Karpas-422 (cell line): ENCODE data around the gene UBE2U. TPM values are rescaled to one million over a fixed set of nuclear protein-coding genes. Genes with fewer than 3 reads are reported as not detected.

Experiments
- DNase-seq: peaks from one replicate; pipeline ENCODE4 v3.0.0-alpha.2; 2015
- H2AFZ ChIP-seq: fragments of 200-600 bp; sonication (generic); 2 replicates; pipeline ENCODE4 v1.6.1; 2014; ENCODE audit warnings: antibody characterized with exemption, low read length, mixed read lengths
- H3K27ac ChIP-seq: fragments of 200-600 bp; sonication (generic); 2 replicates; pipeline ENCODE4 v1.5.1; 2014; ENCODE audit warnings: mild to moderate bottlenecking, low read length, moderate library complexity
- H3K27me3 ChIP-seq: fragments of 200-600 bp; sonication (generic); 2 replicates; pipeline ENCODE4 v1.6.1; 2014; ENCODE audit warnings: low read length, mixed read lengths
- H3K36me3 ChIP-seq: fragments of 200-600 bp; sonication (generic); 2 replicates; pipeline ENCODE4 v1.6.1; 2014; ENCODE audit warnings: low read length, mixed read lengths; ENCODE audit not compliant: insufficient read depth
- H3K4me1 ChIP-seq: fragments of 200-600 bp; sonication (generic); 2 replicates; pipeline ENCODE4 v1.6.1; 2014; ENCODE audit warnings: mild to moderate bottlenecking, low read length, mixed read lengths
- H3K4me2 ChIP-seq: fragments of 200-600 bp; sonication (generic); 2 replicates; pipeline ENCODE4 v1.6.1; 2014; ENCODE audit warnings: low read length, low read depth, mild to moderate bottlenecking; ENCODE audit not compliant: poor library complexity, severe bottlenecking
- H3K4me3 ChIP-seq: fragments of 200-600 bp; sonication (generic); 2 replicates; pipeline ENCODE4 v1.5.1; 2014; ENCODE audit warnings: mild to moderate bottlenecking, antibody characterized with exemption, low read length, mixed read lengths
- H3K79me2 ChIP-seq: fragments of 200-600 bp; sonication (generic); 2 replicates; pipeline ENCODE4 v1.6.1; 2014; ENCODE audit warnings: mild to moderate bottlenecking, low read length, mixed read lengths
- H3K9ac ChIP-seq: fragments of 200-600 bp; sonication (generic); 2 replicates; pipeline ENCODE4 v1.6.0; 2014; ENCODE audit warnings: low read length
- H3K9me2 ChIP-seq: fragments of 200-600 bp; sonication (generic), shearing (Covaris generic); replicated peaks from 2 replicates; pipeline ENCODE4 v1.6.0; 2014; ENCODE audit warnings: mild to moderate bottlenecking, low read length, moderate library complexity; ENCODE audit not compliant: insufficient read depth
- H3K9me3 ChIP-seq: fragments of 300-700, 200-600 bp; sonication (generic); 2 replicates; pipeline ENCODE4 v1.6.1; 2014; ENCODE audit warnings: low read length, mixed read lengths
- H4K20me1 ChIP-seq: fragments of 200-600 bp; sonication (generic); 2 replicates; pipeline ENCODE4 v1.6.1; 2014; ENCODE audit warnings: mild to moderate bottlenecking, antibody characterized with exemption, low read length, low read depth; ENCODE audit not compliant: insufficient read depth
- total RNA-seq: library from RNA; depleted of rRNA; stranded (reverse); fragments of >200 nt; shearing (Covaris generic); gene quantifications from 2 replicates; pipeline ENCODE4 v1.2.3, GENCODE V29; 2014; ENCODE audit warnings: low replicate concordance

UBE2U gene
- total RNA-seq, 1 experiment from 2014 or later: not detected

DNA sequence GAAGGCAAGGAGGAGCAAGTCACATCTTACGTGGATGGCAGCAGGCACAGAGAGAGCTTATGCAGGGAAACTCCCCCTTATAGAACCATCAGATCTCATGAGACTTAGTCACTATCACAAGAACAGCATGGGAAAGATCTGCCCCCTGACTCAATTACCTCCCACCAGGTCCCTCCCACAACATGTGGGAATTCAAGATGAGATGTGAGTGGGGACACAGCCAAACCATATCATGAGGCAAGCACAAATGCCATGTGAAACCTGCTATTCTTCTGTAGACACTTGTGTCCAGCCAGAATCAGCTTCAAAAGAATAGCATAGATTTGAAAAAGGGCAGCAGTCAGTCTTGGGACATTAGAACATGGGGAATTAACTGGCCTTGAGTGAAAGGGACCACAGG lies 32.2 kb upstream of the UBE2U start:
- no peaks in the 10 kb centered on the region for H3K9me3 ChIP-seq
- H3K9ac ChIP-seq: no peak overlapping the region
- no peaks in the 10 kb centered on the region for H3K79me2 ChIP-seq
- H4K20me1 ChIP-seq: no peaks in the 10 kb centered on the region
- H3K9me2 ChIP-seq: no peaks in the 10 kb centered on the region
- peaks cover 8% of the 10 kb centered on the region for H3K4me1 ChIP-seq
- H2AFZ ChIP-seq: no peak overlapping the region
- H3K4me2 ChIP-seq: no peak overlapping the region
- no peaks in the 10 kb centered on the region for H3K27me3 ChIP-seq
- no peaks in the 10 kb centered on the region for H3K36me3 ChIP-seq
- H3K4me3 ChIP-seq: no peak overlapping the region
- no peak overlapping the region for H3K27ac ChIP-seq
- no peak for DNase-seq

DNA sequence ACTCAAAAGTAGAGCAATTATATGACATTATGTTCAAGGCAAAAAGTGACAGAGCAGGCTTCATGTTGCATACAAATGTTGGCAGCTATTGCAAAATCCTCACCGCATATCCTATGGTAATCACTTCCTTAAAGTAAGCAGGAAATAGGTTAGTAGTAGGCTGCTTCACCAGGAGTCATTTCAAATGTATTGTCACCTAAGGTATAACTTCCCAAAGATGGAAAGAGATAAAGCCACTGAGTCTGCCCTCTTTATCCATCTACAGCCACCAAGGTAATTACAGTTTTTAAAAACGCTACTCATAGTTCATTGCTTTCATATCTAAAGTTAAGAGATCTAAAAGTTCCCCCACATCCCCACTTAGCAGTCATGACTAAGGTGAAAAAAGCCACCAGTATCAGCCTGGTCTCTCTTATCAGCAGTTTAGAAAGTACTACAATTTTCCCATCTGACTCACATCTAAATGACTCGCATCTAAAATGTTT lies 31.6 kb upstream of the UBE2U start:
- Histone ChIP-seq H3K27ac (no peak overlapping the region), H3K9me3 (no peaks in the 10 kb centered on the region), H4K20me1 (no peaks in the 10 kb centered on the region), H3K27me3 (no peaks in the 10 kb centered on the region), H2AFZ (no peak overlapping the region), H3K36me3 (no peaks in the 10 kb centered on the region), H3K79me2 (no peaks in the 10 kb centered on the region), H3K4me1 (peaks cover 8% of the 10 kb centered on the region), H3K4me3 (no peak overlapping the region), H3K9ac (no peak overlapping the region), H3K4me2 (no peak overlapping the region), H3K9me2 (no peaks in the 10 kb centered on the region)
- DNase-seq: no peak

DNA sequence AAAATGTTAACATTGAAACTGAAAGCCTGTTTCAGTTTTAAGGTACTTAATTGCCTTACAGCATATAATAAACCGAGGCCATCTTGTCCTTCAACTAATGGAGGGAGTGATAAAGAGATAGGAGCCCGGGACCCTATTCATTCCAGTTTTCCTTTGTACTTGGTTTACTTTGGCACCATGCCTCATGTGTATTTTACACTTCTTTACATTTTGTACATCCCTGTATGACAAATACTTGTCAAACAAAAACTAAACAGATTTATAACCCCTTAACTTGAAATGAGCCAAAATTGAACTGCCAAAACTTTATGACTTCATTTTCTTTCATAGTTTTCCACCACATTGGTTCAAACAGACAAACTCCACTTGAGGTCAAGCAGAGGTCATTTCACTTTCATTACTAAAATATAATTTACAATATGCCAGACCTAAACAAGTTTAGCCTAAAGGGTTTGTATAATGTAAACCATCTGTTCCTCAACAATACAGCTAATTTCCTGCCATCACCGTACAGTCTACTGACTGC lies 30.9 kb upstream of the UBE2U start:
- no peaks in the 10 kb centered on the region for H3K9me2 ChIP-seq
- H3K4me1 ChIP-seq: peaks cover 8% of the 10 kb centered on the region
- H3K9me3 ChIP-seq: no peaks in the 10 kb centered on the region
- H3K27me3 ChIP-seq: no peaks in the 10 kb centered on the region
- DNase-seq: no peak
- no peak overlapping the region for H3K4me2 ChIP-seq
- H4K20me1 ChIP-seq: no peaks in the 10 kb centered on the region
- no peak overlapping the region for H2AFZ ChIP-seq
- no peak overlapping the region for H3K9ac ChIP-seq
- H3K4me3 ChIP-seq: no peak overlapping the region
- H3K27ac ChIP-seq: no peak overlapping the region
- no peaks in the 10 kb centered on the region for H3K79me2 ChIP-seq
- H3K36me3 ChIP-seq: no peaks in the 10 kb centered on the region

DNA sequence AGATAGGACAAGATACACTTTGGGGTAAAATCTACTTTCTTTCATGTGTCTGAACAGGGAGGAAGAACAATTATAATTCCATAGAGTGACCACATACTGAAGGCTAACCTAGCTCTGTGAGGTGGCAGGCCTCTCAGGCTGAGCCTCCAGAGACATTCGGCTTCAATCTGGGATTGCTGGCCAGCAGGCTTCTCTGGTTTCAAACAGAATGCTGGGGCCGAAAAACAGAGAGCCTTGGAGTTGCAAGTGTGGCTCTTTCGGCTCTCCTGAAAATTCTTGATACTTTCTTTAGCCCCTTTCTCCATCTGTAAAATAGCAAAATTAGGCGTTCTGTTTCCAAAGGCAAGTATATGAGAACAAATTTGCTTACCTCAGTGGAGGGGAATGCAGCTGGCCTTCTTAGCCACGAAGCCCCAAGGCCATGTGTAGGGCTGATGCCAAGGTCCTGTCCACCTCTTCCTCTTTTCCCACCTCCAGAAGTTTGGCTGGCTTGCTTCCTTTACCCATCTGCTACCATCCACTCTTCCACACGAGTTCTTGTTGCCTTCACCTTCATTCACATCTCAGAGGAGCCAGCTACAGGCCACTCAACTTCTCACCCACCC lies 30.0 kb upstream of the UBE2U start:
- no peaks in the 10 kb centered on the region for H3K36me3 ChIP-seq
- H3K9me3 ChIP-seq: no peaks in the 10 kb centered on the region
- no peaks in the 10 kb centered on the region for H3K27me3 ChIP-seq
- H3K4me1 ChIP-seq: peaks cover 8% of the 10 kb centered on the region
- no peaks in the 10 kb centered on the region for H4K20me1 ChIP-seq
- H3K9me2 ChIP-seq: no peaks in the 10 kb centered on the region
- H3K4me2 ChIP-seq: no peak overlapping the region
- H2AFZ ChIP-seq: no peak overlapping the region
- no peak overlapping the region for H3K4me3 ChIP-seq
- no peak for DNase-seq
- no peaks in the 10 kb centered on the region for H3K79me2 ChIP-seq
- no peak overlapping the region for H3K27ac ChIP-seq
- H3K9ac ChIP-seq: no peak overlapping the region

DNA sequence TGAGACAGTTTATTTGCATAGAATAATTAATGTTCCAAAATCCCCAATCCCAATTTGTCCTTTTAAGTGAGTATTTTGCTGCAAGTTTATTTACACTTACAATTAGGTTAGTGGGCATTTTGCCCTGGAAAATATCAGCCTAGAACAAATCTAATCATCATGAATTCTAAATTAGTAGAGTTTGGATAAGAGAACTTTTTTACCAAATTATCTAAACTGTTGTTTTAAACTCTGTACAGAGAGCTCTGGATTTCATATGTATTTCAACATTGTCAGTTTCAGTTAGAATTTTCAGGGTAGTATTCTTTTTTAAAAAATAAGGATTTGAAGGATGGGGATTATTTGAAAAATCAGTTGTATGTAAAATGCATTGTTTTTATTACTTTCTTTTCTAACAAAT lies 27.8 kb upstream of the UBE2U start:
- Histone ChIP-seq H3K27me3 (no peaks in the 10 kb centered on the region), H3K27ac (no peak overlapping the region), H3K9me3 (no peaks in the 10 kb centered on the region)

DNA sequence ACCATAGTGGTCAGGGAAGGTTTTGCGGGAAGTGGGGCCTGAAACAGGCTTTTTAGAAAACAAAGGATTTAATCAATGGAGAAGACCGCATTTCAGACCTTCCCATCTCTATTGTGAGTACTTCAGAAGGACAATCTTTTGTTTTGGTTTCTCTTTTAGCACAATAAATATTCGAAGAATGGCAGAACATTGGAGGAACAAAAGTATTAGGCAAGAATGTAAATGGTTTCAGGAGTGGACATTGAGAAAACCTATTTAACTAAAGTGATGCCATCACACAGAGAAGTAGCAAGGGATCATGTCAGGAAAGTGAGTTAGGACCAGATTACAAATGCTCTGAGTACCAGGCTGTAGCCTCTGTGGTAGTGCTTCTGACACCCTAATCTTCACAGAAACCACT lies 26.8 kb upstream of the UBE2U start:
- Histone ChIP-seq H3K4me1 (peaks cover 8% of the 10 kb centered on the region), H3K9me3 (no peaks in the 10 kb centered on the region), H3K36me3 (no peaks in the 10 kb centered on the region), H3K4me2 (no peak overlapping the region), H2AFZ (no peak overlapping the region), H3K79me2 (no peaks in the 10 kb centered on the region), H3K4me3 (no peak overlapping the region), H4K20me1 (no peaks in the 10 kb centered on the region), H3K27me3 (no peaks in the 10 kb centered on the region), H3K27ac (no peak overlapping the region), H3K9me2 (no peaks in the 10 kb centered on the region), H3K9ac (no peak overlapping the region)
- DNase-seq: no peak

More for the DNA sequence above, 27.8 kb upstream of the UBE2U start:
- H3K9ac ChIP-seq: no peak overlapping the region
- H3K4me2 ChIP-seq: no peak overlapping the region
- H3K79me2 ChIP-seq: no peaks in the 10 kb centered on the region
- no peak overlapping the region for H2AFZ ChIP-seq
- H3K4me1 ChIP-seq: peaks cover 8% of the 10 kb centered on the region
- DNase-seq: no peak
- H3K9me2 ChIP-seq: no peaks in the 10 kb centered on the region
- no peak overlapping the region for H3K4me3 ChIP-seq
- no peaks in the 10 kb centered on the region for H3K36me3 ChIP-seq
- H4K20me1 ChIP-seq: no peaks in the 10 kb centered on the region

DNA sequence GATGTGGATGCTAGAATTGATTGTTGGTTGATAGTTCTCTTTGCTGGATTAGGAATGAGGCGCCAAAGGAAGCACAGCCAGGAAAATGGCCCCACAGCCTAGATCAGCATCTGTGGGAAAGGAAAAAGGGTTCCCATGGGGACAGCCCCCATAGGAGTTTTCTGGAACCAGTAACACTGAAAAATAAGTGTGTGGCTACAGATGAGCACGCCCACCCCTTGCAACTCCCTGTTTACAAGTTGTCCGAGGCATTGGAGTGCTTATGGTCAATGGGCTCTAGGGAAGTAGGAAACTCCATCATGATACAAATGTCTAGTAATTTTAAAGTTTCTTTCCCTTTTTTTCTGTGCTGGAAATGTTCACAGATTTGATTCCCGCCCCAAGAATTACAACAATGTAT lies 23.8 kb upstream of the UBE2U start:
- no peak overlapping the region for H3K27ac ChIP-seq
- H3K4me2 ChIP-seq: no peak overlapping the region
- DNase-seq: no peak
- H3K9ac ChIP-seq: no peak overlapping the region
- no peaks in the 10 kb centered on the region for H3K9me2 ChIP-seq
- no peaks in the 10 kb centered on the region for H3K4me1 ChIP-seq
- no peaks in the 10 kb centered on the region for H3K27me3 ChIP-seq
- no peaks in the 10 kb centered on the region for H3K79me2 ChIP-seq
- H3K36me3 ChIP-seq: no peaks in the 10 kb centered on the region
- no peaks in the 10 kb centered on the region for H4K20me1 ChIP-seq
- no peaks in the 10 kb centered on the region for H3K9me3 ChIP-seq
- H3K4me3 ChIP-seq: no peak overlapping the region
- no peak overlapping the region for H2AFZ ChIP-seq

DNA sequence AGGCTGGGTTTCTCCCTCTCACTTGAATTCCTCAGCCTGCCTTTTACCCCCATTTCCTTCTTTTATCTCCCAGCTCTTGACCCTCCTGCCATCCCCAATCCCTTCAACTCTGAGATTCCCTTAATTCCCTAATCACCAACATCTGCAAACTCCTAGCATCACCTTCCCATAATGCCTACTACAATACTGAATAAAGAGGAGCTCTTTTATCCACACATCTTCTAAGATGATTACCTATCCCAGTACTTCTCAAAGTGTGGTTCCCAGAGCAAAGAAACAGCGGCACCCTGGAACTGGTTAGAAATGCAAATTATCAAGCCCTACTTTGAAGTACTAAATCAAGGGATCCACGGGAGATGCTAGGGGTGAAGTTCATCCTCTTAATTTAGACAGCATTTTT lies 21.2 kb upstream of the UBE2U start:
- Histone ChIP-seq H2AFZ (no peak overlapping the region), H3K27ac (no peak overlapping the region), H3K36me3 (no peaks in the 10 kb centered on the region), H4K20me1 (no peaks in the 10 kb centered on the region), H3K4me3 (no peak overlapping the region), H3K9me3 (no peaks in the 10 kb centered on the region), H3K27me3 (no peaks in the 10 kb centered on the region), H3K9ac (no peak overlapping the region), H3K4me1 (no peaks in the 10 kb centered on the region), H3K79me2 (no peaks in the 10 kb centered on the region), H3K4me2 (no peak overlapping the region), H3K9me2 (no peaks in the 10 kb centered on the region)
- DNase-seq: no peak
